Endodermal cell (in vitro differentiated cells): ENCODE measurements around the gene C1QTNF9. TPM values are rescaled to one million over a fixed set of nuclear protein-coding genes. Genes with fewer than 3 reads are reported as not detected.

Experiments used
- DNase-seq: peaks from one replicate; pipeline ENCODE4 v3.0.0-alpha.2; 2017
- H3K27ac ChIP-seq: 2 replicates; pipeline ENCODE4 v1.5.1; 2013; ENCODE audit warnings: mild to moderate bottlenecking, low read depth, low read length, moderate library complexity
- H3K27me3 ChIP-seq: 2 replicates; pipeline ENCODE4 v1.6.1; 2013; ENCODE audit warnings: mild to moderate bottlenecking, low read length, moderate library complexity; ENCODE audit not compliant: insufficient read depth, control insufficient read depth, poor library complexity, severe bottlenecking
- H3K36me3 ChIP-seq: 2 replicates; pipeline ENCODE4 v1.7.0; 2013; ENCODE audit warnings: mild to moderate bottlenecking, low read length, moderate library complexity; ENCODE audit not compliant: control insufficient read depth, insufficient read depth
- H3K4me1 ChIP-seq: one replicate; pipeline ENCODE4 v1.7.0; 2013; ENCODE audit warnings: low read length; ENCODE audit not compliant: control insufficient read depth, insufficient read depth
- H3K4me3 ChIP-seq: 2 replicates; pipeline ENCODE4 v1.5.1; 2013; ENCODE audit warnings: mild to moderate bottlenecking, low read length, moderate library complexity
- H3K9ac ChIP-seq: 2 replicates; pipeline ENCODE4 v1.6.1; 2013; ENCODE audit warnings: mild to moderate bottlenecking, low read length, moderate library complexity; ENCODE audit not compliant: poor library complexity, severe bottlenecking; ENCODE audit errors: extremely low read depth
- H3K9me3 ChIP-seq: 2 replicates; pipeline ENCODE4 v1.6.1; 2013; ENCODE audit warnings: mild to moderate bottlenecking, low read length, moderate library complexity; ENCODE audit not compliant: control insufficient read depth
- H3K27ac Mint-ChIP-seq: 2 replicates; pipeline ENCODE4 v1.8.0; 2020; ENCODE audit warnings: mixed read lengths
- H3K27me3 Mint-ChIP-seq: 2 replicates; pipeline ENCODE4 v1.8.0; 2021; ENCODE audit warnings: mild to moderate bottlenecking, mixed read lengths; ENCODE audit not compliant: insufficient read depth
- H3K36me3 Mint-ChIP-seq: 2 replicates; pipeline ENCODE4 v1.8.0; 2020; ENCODE audit warnings: low read depth, mixed read lengths
- H3K4me1 Mint-ChIP-seq: 2 replicates; pipeline ENCODE4 v1.8.0; 2020; ENCODE audit warnings: mixed read lengths
- H3K4me3 Mint-ChIP-seq: 2 replicates; pipeline ENCODE4 v1.8.0; 2020; ENCODE audit warnings: mild to moderate bottlenecking, moderate library complexity, mixed read lengths
- H3K9me3 Mint-ChIP-seq: 2 replicates; pipeline ENCODE4 v1.8.0; 2020; ENCODE audit warnings: mild to moderate bottlenecking, mixed read lengths
- WGBS, 2 experiments: methylation state at CpG; one replicate each; pipeline versions ENCODE4 v1.1.5 to v1.1.7; 2013; ENCODE audit warnings: missing lambda C conversion rate in 2 of 2, mixed read lengths in 1 of 2; ENCODE audit not compliant: insufficient coverage in 1 of 2, insufficient read length in 1 of 2; 5-methylcytosine and 5-hydroxymethylcytosine counted together
- total RNA-seq, 2 donors: library from RNA; stranded (reverse); fragmentation: NEBNext Ultra II Directional in 1 of 2; extraction: Animal tissue kit (Norgen Biotek cat#: 25700) in 1 of 2; gene quantifications; 2 replicates in 1 of 2; 3 replicates in 1 of 2; pipeline ENCODE4 v1.2.1, GENCODE V29; 2021
- TF ChIP-seq, protein P1 (sequence below): fragments of 200-600 bp; sonication (generic); conservative IDR thresholded peaks from 2 replicates; pipeline ENCODE4 v1.5.0; 2021; ENCODE audit warnings: antibody characterized with exemption, mild to moderate bottlenecking

The C1QTNF9 gene
- total RNA-seq, 2 donors from 2014 or later: not detected

GRCh38 chr13:24292481-24292880 is 16.9 kb upstream of the C1QTNF9 start:
- DNase-seq: no peak
- no peaks in the 10 kb centered on the region for H3K4me1 Mint-ChIP-seq
- H3K9ac ChIP-seq: no peak overlapping the region
- TF ChIP-seq, protein P1, sequence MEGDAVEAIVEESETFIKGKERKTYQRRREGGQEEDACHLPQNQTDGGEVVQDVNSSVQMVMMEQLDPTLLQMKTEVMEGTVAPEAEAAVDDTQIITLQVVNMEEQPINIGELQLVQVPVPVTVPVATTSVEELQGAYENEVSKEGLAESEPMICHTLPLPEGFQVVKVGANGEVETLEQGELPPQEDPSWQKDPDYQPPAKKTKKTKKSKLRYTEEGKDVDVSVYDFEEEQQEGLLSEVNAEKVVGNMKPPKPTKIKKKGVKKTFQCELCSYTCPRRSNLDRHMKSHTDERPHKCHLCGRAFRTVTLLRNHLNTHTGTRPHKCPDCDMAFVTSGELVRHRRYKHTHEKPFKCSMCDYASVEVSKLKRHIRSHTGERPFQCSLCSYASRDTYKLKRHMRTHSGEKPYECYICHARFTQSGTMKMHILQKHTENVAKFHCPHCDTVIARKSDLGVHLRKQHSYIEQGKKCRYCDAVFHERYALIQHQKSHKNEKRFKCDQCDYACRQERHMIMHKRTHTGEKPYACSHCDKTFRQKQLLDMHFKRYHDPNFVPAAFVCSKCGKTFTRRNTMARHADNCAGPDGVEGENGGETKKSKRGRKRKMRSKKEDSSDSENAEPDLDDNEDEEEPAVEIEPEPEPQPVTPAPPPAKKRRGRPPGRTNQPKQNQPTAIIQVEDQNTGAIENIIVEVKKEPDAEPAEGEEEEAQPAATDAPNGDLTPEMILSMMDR: no peak
- H3K27ac Mint-ChIP-seq: no peak overlapping the region
- peaks cover 61% of the 10 kb centered on the region for H3K36me3 Mint-ChIP-seq
- H3K27me3 ChIP-seq: no peaks in the 10 kb centered on the region
- H3K27ac ChIP-seq: no peak overlapping the region
- H3K4me1 ChIP-seq: no peaks in the 10 kb centered on the region
- H3K9me3 ChIP-seq: no peaks in the 10 kb centered on the region
- no peaks in the 10 kb centered on the region for H3K9me3 Mint-ChIP-seq
- no peaks in the 10 kb centered on the region for H3K27me3 Mint-ChIP-seq
- H3K4me3 ChIP-seq: no peak overlapping the region
- no peak overlapping the region for H3K4me3 Mint-ChIP-seq
- 94 to 100% methylated on average over 6 of the region's 6 CpGs for WGBS, 2 experiments
- H3K36me3 ChIP-seq: peaks cover 13% of the 10 kb centered on the region

- Mint-ChIP-seq H3K27ac (peak overlapping the region; percentile 23), H3K4me3 (no peak overlapping the region), H3K9me3 (no peaks in the 10 kb centered on the region), H3K4me1 (no peaks in the 10 kb centered on the region), H3K36me3 (peaks cover 71% of the 10 kb centered on the region), H3K27me3 (no peaks in the 10 kb centered on the region)
- 89 to 95% methylated on average over 6 to 10 of the region's 10 CpGs for WGBS, 2 experiments
- Histone ChIP-seq H3K9me3 (no peaks in the 10 kb centered on the region), H3K27ac (peak overlapping the region; percentile 61), H3K27me3 (no peaks in the 10 kb centered on the region), H3K9ac (no peak overlapping the region), H3K4me1 (no peaks in the 10 kb centered on the region), H3K36me3 (peaks cover 22% of the 10 kb centered on the region), H3K4me3 (no peak overlapping the region)
- DNase-seq: no peak
- TF ChIP-seq, protein P1: no peak
Observed at GRCh38 chr13:24293746-24294145, 15.6 kb upstream of the C1QTNF9 start.

DNA sequence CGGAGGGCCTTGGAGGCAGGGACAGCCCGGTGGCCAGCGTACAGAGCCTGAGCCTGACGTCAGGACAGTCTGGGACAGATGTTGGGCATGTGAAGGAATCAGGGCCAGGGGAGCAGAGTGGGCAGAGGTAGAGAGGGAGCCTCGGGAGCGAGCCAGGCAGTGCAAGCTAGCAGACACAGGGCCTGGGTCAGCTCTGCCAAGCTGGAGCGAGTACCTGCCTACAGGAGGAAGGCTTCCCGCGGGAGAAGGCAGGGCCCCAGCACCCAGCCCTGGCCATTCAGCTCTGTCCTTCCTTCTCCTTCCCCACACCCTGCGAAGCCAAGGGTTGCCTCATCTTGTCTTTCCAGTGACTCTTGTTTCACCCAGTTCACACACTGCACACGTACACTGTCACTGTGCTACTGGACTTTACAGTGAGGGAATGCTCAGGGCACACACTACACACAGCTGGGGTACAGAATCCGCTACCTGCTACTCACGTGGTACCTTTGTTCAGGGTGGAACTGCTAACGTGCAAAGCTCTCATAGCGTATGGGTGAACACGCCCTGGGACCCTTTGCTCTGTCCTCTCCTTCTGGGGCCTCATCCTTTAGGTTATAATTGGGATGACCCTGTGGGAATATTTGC is 9.8 kb upstream of the C1QTNF9 start:
- no peaks in the 10 kb centered on the region for H3K9me3 ChIP-seq
- H3K27ac ChIP-seq: no peak overlapping the region
- TF ChIP-seq, protein P1: no peak
- peaks cover 22% of the 10 kb centered on the region for H3K36me3 ChIP-seq
- H3K4me3 Mint-ChIP-seq: no peak overlapping the region
- WGBS, 2 experiments: 93 to 96% methylated on average over 11 to 16 of the region's 16 CpGs
- H3K36me3 Mint-ChIP-seq: peaks cover 65% of the 10 kb centered on the region
- DNase-seq: no peak
- no peaks in the 10 kb centered on the region for H3K27me3 Mint-ChIP-seq
- no peaks in the 10 kb centered on the region for H3K4me1 ChIP-seq
- H3K4me1 Mint-ChIP-seq: no peaks in the 10 kb centered on the region
- no peaks in the 10 kb centered on the region for H3K27me3 ChIP-seq
- H3K9ac ChIP-seq: no peak overlapping the region
- no peak overlapping the region for H3K27ac Mint-ChIP-seq
- H3K9me3 Mint-ChIP-seq: no peaks in the 10 kb centered on the region
- H3K4me3 ChIP-seq: no peak overlapping the region
